Stimulated activated naive CD8-positive, alpha-beta T cell treated with anti-CD3 and anti-CD28 coated beads, Interleukin-15, Interleukin-2, amounts not matched to agents 100 ng/mL and 50 ng/mL, for 24 hours (primary cell): ENCODE results near the gene MTHFSD.

Source experiments
- H3K27ac Mint-ChIP-seq: one replicate; pipeline ENCODE4 v1.8.0; 2021; ENCODE audit warnings: mild to moderate bottlenecking, mixed read lengths
- H3K27me3 Mint-ChIP-seq: one replicate; pipeline ENCODE4 v1.8.0; 2021; ENCODE audit warnings: mixed read lengths
- H3K36me3 Mint-ChIP-seq: one replicate; pipeline ENCODE4 v1.8.0; 2021; ENCODE audit warnings: low read depth, mixed read lengths
- H3K4me1 Mint-ChIP-seq: one replicate; pipeline ENCODE4 v1.8.0; 2021; ENCODE audit warnings: low read depth, mixed read lengths
- H3K4me3 Mint-ChIP-seq: one replicate; pipeline ENCODE4 v1.8.0; 2021; ENCODE audit warnings: mild to moderate bottlenecking, mixed read lengths
- H3K9me3 Mint-ChIP-seq: one replicate; pipeline ENCODE4 v1.8.0; 2021; ENCODE audit warnings: mixed read lengths

The MTHFSD gene

DNA sequence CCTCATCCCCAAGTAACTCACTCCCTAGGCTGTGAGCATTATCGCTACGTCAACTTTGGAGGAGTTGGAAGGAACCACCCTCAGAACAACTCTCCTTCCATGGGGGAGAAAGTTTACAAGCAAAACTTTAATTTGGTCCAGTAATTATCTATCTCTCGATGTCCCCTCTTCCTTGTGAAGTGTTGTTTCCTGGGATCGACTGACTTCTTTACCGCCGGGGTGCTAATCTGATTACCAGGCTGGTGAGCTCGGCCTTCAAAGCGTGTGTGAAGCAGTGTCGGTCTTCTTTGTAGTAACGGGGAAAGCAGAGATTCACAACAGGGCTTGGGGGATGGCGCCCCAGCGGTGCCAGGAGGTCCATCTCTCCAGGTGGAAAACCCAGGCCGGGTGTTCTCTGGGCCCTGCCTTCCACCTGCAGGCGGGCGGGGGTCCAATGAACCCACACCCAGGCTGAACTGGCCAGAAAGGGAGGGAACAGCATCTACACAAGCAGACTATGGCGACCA, 59.2 kb downstream of the MTHFSD start:
- H3K36me3 Mint-ChIP-seq = no peaks in the 10 kb centered on the region

DNA sequence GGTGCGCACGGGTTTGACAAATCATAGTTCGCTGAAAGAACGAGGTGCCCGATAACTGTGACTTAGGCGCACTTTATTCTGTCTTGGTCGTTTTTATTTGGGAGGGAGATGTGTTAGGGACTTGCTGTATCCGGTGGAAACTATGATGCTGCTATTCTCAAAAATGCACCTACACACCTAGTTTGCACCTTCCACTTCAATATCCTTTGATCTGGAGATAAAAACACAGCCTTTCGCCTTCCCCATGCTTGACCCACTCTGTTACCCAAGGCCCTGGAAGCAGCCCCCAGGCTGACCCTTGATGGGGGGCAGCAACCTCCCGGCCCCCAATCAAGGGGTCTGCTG, 59.7 kb downstream of the MTHFSD start:
- peaks cover 83% of the 10 kb centered on the region for H3K27me3 Mint-ChIP-seq
- H3K4me1 Mint-ChIP-seq = no peaks in the 10 kb centered on the region

More for the DNA sequence above, 59.2 kb downstream of the MTHFSD start:
- Mint-ChIP-seq H3K4me3 (no peak overlapping the region), H3K4me1 (no peaks in the 10 kb centered on the region), H3K9me3 (no peaks in the 10 kb centered on the region), H3K27me3 (peaks cover 82% of the 10 kb centered on the region), H3K27ac (no peak overlapping the region)

DNA sequence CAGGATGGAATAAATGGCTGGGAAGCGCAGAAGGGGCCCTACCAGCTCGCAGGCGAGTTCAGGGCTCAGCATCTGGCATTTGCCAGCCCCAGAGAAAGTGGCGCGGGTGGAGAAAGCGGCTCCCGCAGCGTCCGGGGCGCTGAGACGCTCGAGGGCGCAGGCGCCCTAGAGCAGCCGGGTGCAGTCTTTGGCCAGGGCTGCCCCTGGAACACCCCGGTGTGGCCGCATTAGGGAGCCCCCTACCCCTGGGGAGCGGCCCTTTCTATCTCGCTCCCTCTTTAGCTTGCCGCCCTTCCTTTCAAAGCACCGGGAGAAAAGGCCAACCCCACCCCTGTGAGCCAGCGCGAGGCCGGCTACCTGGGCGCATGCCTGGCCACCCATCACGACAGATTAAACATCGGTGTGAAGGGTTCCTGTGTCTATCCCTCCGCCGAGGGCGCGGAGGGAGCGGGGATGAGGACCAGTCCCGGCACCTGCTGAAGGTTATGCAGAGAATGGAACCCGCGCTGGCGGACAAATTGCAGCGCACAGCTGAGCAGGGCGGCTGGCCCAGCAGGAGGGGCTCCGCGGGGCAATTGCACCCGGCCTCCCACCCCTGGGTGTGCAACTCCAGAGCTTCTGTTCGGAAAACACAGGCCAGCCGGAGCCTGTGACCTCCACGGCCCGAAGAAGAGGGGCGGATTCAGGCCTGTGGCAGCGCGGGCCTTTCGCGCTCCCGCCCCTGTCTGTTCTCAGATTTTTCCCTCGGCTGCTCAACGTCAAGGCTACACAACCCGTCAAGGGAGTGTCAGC, 60.3 kb downstream of the MTHFSD start:
- H3K27ac Mint-ChIP-seq = no peak overlapping the region
- no peaks in the 10 kb centered on the region for H3K9me3 Mint-ChIP-seq
- peaks cover 85% of the 10 kb centered on the region for H3K27me3 Mint-ChIP-seq
- H3K4me1 Mint-ChIP-seq = no peaks in the 10 kb centered on the region
- no peak overlapping the region for H3K4me3 Mint-ChIP-seq
- no peaks in the 10 kb centered on the region for H3K36me3 Mint-ChIP-seq

More for the DNA sequence above, 59.7 kb downstream of the MTHFSD start:
- no peaks in the 10 kb centered on the region for H3K9me3 Mint-ChIP-seq
- no peak overlapping the region for H3K27ac Mint-ChIP-seq
- H3K36me3 Mint-ChIP-seq = no peaks in the 10 kb centered on the region
- H3K4me3 Mint-ChIP-seq = no peak overlapping the region

DNA sequence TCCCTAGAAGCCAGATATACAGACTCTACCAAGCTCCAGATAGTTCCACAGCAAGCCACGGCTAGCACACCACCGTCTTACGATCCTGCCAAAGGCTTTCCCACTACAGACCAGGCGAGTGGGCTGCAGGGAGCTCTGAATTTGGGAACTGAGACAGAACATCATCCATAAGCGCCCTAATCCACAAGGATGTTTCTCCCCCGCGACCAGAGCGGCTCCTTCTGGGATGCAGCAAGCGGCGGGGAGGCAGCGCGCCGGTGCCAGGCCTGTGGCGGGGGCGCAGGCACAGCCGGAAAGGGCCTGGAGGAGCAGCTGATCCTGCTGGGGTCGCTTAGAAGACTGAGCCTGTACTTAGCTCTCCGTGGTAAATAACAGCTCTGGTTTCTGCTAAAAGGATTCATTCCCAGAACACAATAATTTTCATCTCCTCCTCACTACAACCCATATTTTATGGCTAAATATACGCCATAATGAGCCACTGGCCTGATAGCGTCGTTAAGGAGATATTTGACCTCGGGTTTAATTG, 60.9 kb downstream of the MTHFSD start:
- Mint-ChIP-seq H3K36me3 (no peaks in the 10 kb centered on the region), H3K4me1 (no peaks in the 10 kb centered on the region), H3K9me3 (no peaks in the 10 kb centered on the region), H3K27ac (no peak overlapping the region), H3K4me3 (no peak overlapping the region), H3K27me3 (peaks cover 78% of the 10 kb centered on the region)

DNA sequence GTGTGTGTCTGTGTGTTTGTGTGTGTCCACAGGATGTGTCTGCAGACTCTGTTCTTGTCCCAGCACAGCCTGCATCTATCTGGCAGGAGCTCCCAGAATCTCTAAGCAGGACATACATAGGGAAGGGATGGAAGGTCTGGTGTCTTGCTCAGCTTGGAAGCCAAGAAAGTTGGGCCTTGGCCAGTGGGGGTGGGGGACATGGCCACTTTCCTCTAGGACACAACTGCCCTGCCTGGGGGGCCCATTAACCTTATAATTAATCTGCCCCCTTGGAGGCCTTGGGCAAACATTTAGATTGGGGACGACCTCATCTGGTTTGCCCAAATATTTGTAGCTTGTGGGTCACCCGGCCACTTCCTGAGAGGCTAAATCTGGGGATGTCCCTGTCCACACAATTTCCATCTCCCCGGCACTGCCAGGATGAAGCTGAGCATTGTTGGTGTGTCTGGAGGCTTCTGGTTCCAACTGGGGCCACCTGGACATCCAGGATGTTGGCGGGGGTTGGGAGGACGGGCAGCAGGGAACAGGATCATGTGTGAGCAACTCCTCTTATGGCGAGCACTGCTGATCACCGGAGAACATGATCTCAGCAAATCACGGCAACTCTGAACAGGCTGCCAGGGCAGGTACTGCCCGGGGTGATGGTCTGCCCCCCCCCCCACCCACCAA, 61.9 kb downstream of the MTHFSD start:
- Mint-ChIP-seq H3K27me3 (peaks cover 74% of the 10 kb centered on the region), H3K27ac (no peak overlapping the region), H3K36me3 (no peaks in the 10 kb centered on the region), H3K4me1 (no peaks in the 10 kb centered on the region), H3K9me3 (no peaks in the 10 kb centered on the region), H3K4me3 (no peak overlapping the region)

DNA sequence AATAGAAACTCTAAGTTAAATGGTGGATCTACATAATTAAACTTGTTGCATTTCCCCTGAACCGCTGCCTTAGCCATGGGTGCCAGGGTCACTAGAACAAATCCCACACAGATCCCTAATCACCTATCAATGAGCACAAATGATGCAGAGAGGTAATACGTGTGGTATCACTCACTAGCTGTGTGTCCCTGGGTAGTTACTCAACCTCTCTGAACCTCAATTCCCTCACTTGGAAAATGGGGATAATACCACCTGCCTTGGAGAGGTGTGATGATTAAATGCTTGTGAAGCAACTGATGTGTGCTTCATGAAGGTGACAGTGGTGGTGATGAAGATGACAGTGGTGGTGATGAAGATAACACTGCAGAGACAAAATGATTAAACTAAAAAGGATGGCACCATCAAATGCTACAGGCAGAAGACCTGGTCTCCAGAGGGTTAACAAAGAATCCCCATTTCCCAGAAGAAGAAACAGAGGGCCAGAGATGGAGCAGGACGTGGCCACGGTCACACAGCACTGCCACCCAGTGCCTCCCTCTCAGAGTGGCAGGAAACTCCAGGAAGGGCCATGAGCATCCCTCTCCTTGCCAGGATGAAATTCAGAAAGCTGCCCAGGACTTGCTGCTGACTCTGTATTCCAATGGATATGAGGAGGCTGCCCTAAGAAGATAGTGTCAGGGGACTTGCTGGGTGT, 62.6 kb downstream of the MTHFSD start:
- H3K27me3 Mint-ChIP-seq = peaks cover 77% of the 10 kb centered on the region
- H3K9me3 Mint-ChIP-seq = no peaks in the 10 kb centered on the region
- no peaks in the 10 kb centered on the region for H3K4me1 Mint-ChIP-seq
- H3K4me3 Mint-ChIP-seq = no peak overlapping the region
- H3K27ac Mint-ChIP-seq = no peak overlapping the region
- H3K36me3 Mint-ChIP-seq = no peaks in the 10 kb centered on the region

DNA sequence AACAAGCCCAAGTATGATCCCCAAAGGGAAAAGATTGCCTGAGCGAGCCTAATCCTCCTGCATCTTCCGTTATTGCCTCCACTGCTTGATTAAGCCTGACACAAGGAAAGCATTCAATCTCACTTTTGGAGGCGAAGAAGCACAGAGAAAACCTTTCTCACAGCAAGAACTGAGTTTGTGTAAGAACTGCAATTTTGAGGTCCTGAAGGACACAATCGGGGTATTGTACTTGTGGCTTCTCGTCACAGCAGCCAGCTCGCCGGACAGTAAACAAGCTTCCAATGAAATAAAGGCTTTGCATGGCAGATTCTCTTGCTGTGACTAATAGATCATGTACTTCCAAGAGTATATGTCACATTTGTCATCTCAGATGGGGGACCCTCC, 63.4 kb downstream of the MTHFSD start:
- H3K27ac Mint-ChIP-seq = no peak overlapping the region
- peaks cover 72% of the 10 kb centered on the region for H3K27me3 Mint-ChIP-seq
- no peaks in the 10 kb centered on the region for H3K36me3 Mint-ChIP-seq
- no peaks in the 10 kb centered on the region for H3K9me3 Mint-ChIP-seq
- H3K4me1 Mint-ChIP-seq = no peaks in the 10 kb centered on the region
- H3K4me3 Mint-ChIP-seq = no peak overlapping the region

DNA sequence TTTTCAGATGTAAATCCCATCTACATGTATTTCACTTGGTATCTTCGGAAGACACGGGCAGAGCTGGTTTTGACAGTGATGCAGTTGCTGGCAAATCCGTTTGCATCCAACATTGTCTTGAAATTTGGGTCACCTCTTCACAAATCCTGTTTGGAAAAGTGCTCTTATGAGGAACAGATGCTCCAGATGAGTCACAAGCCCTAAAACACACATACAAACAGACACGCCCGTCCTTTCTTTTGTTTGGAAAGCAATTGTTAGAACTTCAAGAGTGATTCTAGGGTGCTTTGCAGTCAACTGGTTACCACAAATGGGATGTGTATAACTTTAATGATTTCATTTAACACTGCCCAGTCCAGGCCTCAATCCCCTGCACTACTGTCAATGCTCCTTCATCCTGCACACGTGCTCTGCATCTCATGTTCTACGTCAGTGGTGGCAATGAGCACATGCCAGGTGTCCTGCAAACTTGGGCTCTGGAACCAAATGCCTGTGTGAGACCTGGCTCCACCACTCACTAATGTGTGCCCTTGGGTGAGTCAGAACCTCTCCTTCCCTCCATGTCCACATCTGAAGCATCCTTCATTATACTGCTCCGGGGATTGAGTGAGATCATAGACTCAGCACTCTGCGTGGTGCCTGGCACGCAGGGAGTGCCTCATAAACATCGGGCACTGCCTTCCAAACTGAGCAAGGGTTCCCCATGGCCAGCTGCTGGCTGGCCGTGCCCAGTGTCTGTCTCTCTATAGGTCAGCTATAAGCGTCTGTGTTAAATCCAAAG, 64.0 kb downstream of the MTHFSD start:
- Mint-ChIP-seq H3K27me3 (peaks cover 72% of the 10 kb centered on the region), H3K4me1 (no peaks in the 10 kb centered on the region), H3K27ac (no peak overlapping the region), H3K9me3 (no peaks in the 10 kb centered on the region), H3K36me3 (no peaks in the 10 kb centered on the region), H3K4me3 (no peak overlapping the region)

DNA sequence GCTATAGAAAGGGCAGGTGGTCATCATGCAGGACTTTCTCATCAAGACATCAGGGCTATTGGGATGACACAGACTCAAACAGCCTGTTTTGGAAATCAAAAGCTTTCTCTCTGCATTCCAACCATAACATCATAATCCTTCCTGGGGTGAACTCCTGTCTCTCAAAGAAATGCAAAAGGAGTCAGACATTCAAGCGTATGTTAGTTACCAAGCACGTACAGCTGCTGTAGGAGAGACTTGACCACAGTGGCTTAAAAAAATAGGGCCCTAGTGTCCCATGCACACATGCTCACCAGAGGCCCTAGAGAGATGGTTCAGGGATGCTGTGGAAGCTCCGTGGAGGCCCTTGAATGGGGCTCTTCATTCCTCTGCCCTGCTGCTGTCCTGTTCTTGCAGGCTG, 69.3 kb downstream of the MTHFSD start:
- Mint-ChIP-seq H3K27ac (no peak overlapping the region), H3K9me3 (peaks cover 3% of the 10 kb centered on the region), H3K36me3 (no peaks in the 10 kb centered on the region), H3K4me1 (no peaks in the 10 kb centered on the region), H3K27me3 (peaks cover 27% of the 10 kb centered on the region), H3K4me3 (no peak overlapping the region)

DNA sequence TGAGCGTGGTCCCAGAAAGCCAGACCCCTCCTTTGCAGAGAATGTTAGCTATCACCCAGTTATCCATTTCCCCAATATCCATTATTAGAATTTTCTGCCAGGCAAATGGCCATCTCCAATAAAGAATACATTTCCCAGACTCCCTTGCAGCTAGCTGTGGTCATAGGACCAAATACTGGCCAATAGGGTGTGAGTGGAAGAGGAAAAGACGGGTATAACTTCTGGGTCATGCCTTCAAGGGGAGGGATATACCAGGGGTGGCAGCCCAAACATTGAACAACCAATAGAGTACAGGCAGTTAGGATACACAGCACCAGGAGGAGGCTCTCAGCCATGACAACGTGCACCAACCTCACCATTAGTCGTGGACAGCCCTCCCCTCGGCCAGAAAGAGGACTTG, 70.8 kb downstream of the MTHFSD start:
- peaks cover 19% of the 10 kb centered on the region for H3K27me3 Mint-ChIP-seq
- H3K4me3 Mint-ChIP-seq = no peak overlapping the region
- no peak overlapping the region for H3K27ac Mint-ChIP-seq
- peaks cover 3% of the 10 kb centered on the region for H3K9me3 Mint-ChIP-seq
- no peaks in the 10 kb centered on the region for H3K36me3 Mint-ChIP-seq
- no peaks in the 10 kb centered on the region for H3K4me1 Mint-ChIP-seq

DNA sequence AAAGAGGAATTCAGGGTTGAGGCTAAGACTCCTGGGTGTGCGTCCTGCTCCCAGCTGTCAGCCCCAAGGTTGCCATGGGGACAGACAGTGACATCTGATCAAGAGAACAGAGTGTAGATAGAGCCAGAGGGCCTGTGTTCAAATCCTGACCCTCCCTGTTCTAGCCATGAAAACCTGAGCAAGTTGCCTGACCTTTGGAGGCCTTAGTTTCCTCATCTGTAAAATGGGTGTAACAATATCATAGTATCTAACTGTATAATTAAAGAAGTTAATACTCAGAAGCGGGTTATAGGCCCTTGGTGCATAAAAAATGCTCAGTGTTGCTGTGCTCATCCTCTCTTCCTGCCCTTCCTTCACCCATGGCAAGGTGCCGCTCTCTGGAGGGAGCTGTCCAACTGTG, 73.4 kb downstream of the MTHFSD start:
- Mint-ChIP-seq H3K4me3 (no peak overlapping the region), H3K4me1 (no peaks in the 10 kb centered on the region), H3K27ac (no peak overlapping the region), H3K27me3 (peaks cover 27% of the 10 kb centered on the region), H3K36me3 (no peaks in the 10 kb centered on the region), H3K9me3 (peaks cover 3% of the 10 kb centered on the region)

DNA sequence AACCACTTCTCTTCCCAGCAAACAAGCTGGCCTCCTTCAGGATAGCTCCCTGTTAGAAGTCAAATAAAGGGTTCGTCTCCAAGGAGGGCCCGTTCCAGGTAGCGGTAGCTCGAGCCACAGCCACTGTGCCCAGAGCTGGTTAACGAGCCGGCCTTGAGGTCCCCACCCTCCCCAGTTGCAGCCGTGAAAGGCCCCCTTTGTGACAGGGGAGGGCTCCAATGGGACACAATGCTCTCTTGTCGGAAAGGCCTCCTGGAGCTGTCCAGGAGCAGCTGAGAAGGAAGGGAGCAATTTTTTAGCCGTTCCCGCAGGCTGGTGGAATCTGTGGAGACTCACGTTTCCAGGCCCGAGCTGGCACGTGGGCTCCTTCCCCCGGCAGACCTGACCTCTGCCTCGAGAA, 74.6 kb downstream of the MTHFSD start:
- H3K27ac Mint-ChIP-seq = no peak overlapping the region
- H3K4me1 Mint-ChIP-seq = no peaks in the 10 kb centered on the region
- H3K4me3 Mint-ChIP-seq = no peak overlapping the region
- peaks cover 3% of the 10 kb centered on the region for H3K9me3 Mint-ChIP-seq
- no peaks in the 10 kb centered on the region for H3K36me3 Mint-ChIP-seq
- H3K27me3 Mint-ChIP-seq = peaks cover 18% of the 10 kb centered on the region
